ENCODE data around the gene XYLT2. TPM values are rescaled to one million over a fixed set of nuclear protein-coding genes. Genes with fewer than 3 reads are reported as not detected.

Gene XYLT2
- total and polyA plus RNA-seq, 2 of the 13 experiments (the other 11 are each of a cell fraction or from before 2014, with no cell fraction given), result 17.0 to 22.1 TPM

DNA sequence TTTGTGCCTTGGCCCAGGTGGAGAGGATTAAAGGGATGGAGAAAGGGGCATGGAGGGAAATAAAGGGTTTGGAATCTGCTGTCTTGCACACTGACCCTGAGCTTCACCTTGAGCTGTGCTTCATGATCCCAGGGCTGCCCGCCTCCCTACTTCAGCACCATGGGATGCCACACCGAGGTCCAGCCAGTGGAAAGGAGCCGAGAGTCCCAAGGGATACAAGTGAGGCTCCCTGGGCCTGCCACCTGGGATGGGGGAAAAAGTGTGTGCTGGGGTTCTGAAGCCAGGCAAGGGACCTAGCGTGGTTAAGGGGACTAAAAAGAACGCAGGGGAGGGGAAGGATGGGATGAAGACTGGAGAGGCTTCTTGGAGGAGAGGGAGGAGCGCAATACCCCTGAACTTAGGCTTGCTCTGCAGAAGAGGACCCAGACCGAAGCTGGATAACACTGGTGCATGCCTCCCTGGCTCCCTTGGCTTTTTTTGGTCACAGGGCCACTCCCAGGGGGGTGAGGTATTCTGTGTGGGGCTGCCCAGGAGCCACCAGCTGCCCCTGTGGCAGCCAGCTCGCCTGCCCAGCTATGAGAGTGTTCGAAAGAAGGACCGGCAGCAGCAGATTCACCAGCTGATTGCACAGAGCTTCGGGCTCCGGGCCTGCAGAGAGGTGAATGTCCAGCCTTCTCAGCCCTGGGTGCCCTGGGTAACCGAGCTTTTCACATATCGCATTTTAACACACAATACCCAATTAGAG lies 19.9 kb downstream of the XYLT2 start (continued):
- no peak for TF ChIP-seq HOXA5 (CRISPR knock-in tag; IDR thresholded peaks at IDR 0.05)

DNA sequence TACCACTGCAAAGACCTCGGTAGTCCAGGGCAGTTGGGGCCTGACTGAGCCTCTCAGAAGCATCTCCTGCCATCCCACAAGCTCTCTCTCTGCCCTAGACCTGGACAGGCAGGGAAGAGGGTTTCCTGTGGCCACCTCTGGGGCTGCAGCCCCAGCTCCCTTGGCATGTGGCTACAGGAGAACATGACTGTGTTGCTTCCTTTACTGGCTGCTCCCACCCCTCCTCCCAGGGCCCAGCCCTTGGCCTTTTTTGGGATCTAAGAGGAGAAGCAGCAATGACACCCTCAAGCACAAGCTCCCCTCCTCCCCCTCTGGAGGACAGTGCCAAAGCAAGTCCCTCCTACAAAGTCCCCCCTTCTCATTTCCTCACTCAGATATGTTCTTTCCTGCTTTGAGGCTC lies 21.5 kb downstream of the XYLT2 start:
- no peak overlapping the region for H3K4me2 ChIP-seq (ENCODE audit: low read depth, low read length)
- intact Hi-C loops (cut with micrococcal nuclease; ENCODE audit: unreplicated experiment) (no loop called here), in situ Hi-C loops (cut with HindIII; ENCODE audit: extremely low pct_ligation_motif_present, low pct_unique_long_range_greater_than_20kb) (no loop called here)
- H4K20me1 ChIP-seq (ENCODE audit: insufficient read depth, low read length), result no peaks in the 10 kb centered on the region
- H3K79me2 ChIP-seq (ENCODE audit: insufficient read depth, low read length), result peaks cover 29% of the 10 kb centered on the region
- H3K4me3 ChIP-seq (replicated peaks in 1 of 3; ENCODE audit: insufficient read depth in 1 of 3, low read depth in 2 of 3, low read length in 3 of 3), result no peak overlapping the region
- H3K36me3 ChIP-seq (replicated peaks in 1 of 2; ENCODE audit: control insufficient read depth in 1 of 2, insufficient read depth in 2 of 2, low read length in 2 of 2), result peaks cover 33 to 57% of the 10 kb centered on the region in 2 experiments
- H3K27ac ChIP-seq (ENCODE audit: extremely low read length, insufficient read depth, low read length), result no peak overlapping the region
- peaks cover 43% of the 10 kb centered on the region for H3K4me1 ChIP-seq (ENCODE audit: insufficient read depth, low read length)
- no peak overlapping the region for H2AFZ ChIP-seq (ENCODE audit: low read length)
- ChIA-PET CTCF (ENCODE audit: low intra/inter-chr PET ratio, low total read pairs) (no interaction called here), POLR2A (no interaction called here)
- no peak overlapping the region for H3K9ac ChIP-seq (ENCODE audit: insufficient read depth, low read depth, low read length)
- H3K27me3 ChIP-seq (ENCODE audit: control insufficient read depth in 1 of 2, insufficient read depth in 2 of 2, low read length in 2 of 2), result no peaks in the 10 kb centered on the region; a peak in 1 of 5 replicates
- no peak for ATAC-seq
- DNase-seq (ENCODE audit: low spot score), result no peak
- no peak for FAIRE-seq
- 100% methylated on average over 1 of the region's 1 CpG for WGBS (ENCODE audit: low lambda C conversion rate)
- BruUV-seq (replicated peaks), result no TSS peak
- TF ChIP-seq FLYWCH1 (CRISPR knock-in tag; IDR thresholded peaks at IDR 0.05), result no peak
- TF ChIP-seq ZKSCAN5 (CRISPR knock-in tag; IDR thresholded peaks at IDR 0.05), result no peak
- no peak for TF ChIP-seq NBN (conservative IDR thresholded peaks at IDR 0.05)
- TF ChIP-seq, protein P1, sequence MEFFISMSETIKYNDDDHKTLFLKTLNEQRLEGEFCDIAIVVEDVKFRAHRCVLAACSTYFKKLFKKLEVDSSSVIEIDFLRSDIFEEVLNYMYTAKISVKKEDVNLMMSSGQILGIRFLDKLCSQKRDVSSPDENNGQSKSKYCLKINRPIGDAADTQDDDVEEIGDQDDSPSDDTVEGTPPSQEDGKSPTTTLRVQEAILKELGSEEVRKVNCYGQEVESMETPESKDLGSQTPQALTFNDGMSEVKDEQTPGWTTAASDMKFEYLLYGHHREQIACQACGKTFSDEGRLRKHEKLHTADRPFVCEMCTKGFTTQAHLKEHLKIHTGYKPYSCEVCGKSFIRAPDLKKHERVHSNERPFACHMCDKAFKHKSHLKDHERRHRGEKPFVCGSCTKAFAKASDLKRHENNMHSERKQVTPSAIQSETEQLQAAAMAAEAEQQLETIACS (CRISPR knock-in tag; IDR thresholded peaks at IDR 0.05), result no peak
- TF ChIP-seq ZNF124 (CRISPR knock-in tag; IDR thresholded peaks at IDR 0.05), result no peak
- no peaks in the 10 kb centered on the region for H3K9me3 ChIP-seq (ENCODE audit: low read length)

Measured in HepG2 (cell line).